ENCODE data around the gene AP5Z1.

Gene AP5Z1

GRCh38 chr7:4816419-4817080 is 41.1 kb downstream of the AP5Z1 start:
- no peak for DNase-seq (ENCODE audit: low read depth in 2 of 2)
- H3K4me3 ChIP-seq (replicated peaks in 1 of 2; ENCODE audit: low read depth in 2 of 2, low read length in 2 of 2): no peak overlapping the region
- TF ChIP-seq, protein P1, sequence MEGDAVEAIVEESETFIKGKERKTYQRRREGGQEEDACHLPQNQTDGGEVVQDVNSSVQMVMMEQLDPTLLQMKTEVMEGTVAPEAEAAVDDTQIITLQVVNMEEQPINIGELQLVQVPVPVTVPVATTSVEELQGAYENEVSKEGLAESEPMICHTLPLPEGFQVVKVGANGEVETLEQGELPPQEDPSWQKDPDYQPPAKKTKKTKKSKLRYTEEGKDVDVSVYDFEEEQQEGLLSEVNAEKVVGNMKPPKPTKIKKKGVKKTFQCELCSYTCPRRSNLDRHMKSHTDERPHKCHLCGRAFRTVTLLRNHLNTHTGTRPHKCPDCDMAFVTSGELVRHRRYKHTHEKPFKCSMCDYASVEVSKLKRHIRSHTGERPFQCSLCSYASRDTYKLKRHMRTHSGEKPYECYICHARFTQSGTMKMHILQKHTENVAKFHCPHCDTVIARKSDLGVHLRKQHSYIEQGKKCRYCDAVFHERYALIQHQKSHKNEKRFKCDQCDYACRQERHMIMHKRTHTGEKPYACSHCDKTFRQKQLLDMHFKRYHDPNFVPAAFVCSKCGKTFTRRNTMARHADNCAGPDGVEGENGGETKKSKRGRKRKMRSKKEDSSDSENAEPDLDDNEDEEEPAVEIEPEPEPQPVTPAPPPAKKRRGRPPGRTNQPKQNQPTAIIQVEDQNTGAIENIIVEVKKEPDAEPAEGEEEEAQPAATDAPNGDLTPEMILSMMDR (IDR thresholded peaks at IDR 0.05; ENCODE audit: low read depth, low read length): no peak

DNA sequence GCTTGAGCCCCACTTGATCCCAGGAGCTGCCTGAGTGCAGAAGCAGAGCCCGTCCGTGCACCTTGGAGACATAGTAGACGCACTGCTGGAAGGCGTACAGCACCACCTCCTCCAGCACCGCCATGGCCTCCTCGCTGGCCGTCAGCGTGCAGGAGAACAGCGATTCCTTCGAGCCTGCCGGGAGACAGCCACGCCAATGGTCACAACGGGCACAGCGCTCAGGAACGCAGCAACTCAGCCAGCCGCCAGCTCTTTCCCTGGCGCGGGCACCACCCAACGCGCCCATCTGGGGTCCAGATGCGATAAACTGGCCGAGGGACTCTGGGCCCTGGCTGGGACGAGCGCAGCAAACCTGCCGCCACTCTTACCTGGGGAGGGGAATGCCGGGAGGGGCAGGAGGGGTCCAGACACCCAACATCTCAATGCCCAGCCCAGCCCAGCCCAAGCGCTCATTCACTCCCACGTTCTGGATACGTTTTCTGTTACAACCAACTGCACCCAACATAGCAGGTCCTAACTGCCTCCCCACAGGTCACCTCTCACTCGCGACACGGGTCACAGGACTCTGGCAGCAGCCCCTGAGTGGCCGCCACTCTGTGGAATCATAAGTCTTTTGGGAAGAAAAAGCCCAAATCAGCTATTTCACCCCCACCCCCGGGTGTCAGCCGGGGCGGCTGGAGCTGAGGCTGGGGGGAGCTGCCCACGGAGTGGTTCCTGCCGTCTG is 41.9 kb downstream of the AP5Z1 start:
- no peak for DNase-seq (ENCODE audit: low read depth in 2 of 2)
- H3K4me3 ChIP-seq (replicated peaks in 1 of 2; ENCODE audit: low read depth in 2 of 2, low read length in 2 of 2): no peak overlapping the region
- TF ChIP-seq, protein P1 (IDR thresholded peaks at IDR 0.05; ENCODE audit: low read depth, low read length): no peak

DNA sequence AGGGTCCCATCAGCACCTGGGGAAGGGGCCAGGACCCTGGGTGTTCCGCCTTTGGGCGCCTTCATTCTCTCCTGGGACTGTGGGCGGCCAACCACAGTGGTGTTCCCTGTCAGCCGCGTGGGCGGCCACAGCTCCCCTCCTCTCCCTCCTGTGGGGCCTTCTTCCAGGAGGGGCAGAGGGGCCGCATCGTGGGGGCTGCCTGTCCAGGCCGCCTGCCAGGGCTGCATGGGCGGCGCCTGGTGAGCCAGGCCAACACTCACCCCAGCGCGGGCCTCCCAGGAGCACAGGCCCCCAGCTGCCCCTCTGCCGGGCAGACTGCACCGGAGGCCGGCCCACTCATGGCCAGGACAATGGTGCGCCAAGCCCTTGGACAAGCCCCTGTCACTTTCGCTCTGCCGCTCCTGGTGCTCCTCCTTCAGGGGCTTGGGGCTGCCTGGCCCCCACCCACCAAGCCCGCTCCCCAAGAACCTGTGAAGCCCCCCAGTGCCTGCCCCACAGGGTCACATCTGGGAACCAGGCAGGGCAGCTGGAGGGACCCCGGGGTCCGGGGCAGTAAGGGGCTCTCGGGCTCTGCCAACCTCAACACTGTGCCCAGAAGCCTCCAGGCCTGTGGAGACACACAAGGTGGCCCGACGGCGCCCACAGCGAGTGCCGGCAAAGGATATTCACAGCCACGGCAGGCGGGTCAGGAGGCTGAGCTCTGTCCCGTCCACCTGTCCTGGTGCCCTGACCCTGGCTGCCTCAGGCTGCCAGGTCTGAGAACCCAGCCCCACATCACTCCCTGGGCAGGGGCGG is 42.8 kb downstream of the AP5Z1 start:
- DNase-seq (ENCODE audit: low read depth in 2 of 2): no peak
- H3K4me3 ChIP-seq (replicated peaks in 1 of 2; ENCODE audit: low read depth in 2 of 2, low read length in 2 of 2): no peak overlapping the region
- TF ChIP-seq, protein P1 (IDR thresholded peaks at IDR 0.05; ENCODE audit: low read depth, low read length): no peak

- TF ChIP-seq, protein P1 (IDR thresholded peaks at IDR 0.05; ENCODE audit: low read depth, low read length): no peak
- H3K4me3 ChIP-seq (replicated peaks in 1 of 2; ENCODE audit: low read depth in 2 of 2, low read length in 2 of 2): no peak overlapping the region
- no peak for DNase-seq (ENCODE audit: low read depth in 2 of 2)
These were observed 44.4 kb downstream of the AP5Z1 start for GRCh38 chr7:4819560-4820404.

DNA sequence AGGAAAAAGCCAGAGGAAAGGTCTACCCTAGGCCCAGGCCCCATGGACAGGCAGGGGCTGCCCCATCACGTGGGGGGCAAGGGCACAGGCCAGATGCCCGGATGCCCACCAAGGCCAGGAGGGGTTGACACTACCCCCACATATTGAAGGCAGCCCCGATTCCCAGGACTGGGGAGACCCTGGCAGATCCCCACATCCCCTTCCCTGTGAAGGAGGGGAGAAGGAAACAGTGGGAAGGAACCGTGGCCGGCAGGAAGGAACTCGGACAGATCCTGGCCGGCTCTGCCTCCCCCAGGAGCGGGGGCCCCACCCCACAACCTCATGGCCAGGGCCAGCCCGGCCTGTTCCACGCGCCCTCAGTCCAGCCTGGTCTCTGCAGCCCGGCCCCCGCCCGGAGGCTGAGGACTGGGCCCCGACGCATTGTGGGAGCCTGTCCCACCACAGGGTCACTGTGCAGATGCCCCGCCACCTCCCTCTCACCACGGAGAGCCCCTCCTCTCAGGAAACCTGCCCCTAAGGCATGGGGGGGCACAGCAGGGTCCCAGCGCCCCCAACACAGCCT is 45.1 kb downstream of the AP5Z1 start:
- H3K4me3 ChIP-seq (replicated peaks in 1 of 2; ENCODE audit: low read depth in 2 of 2, low read length in 2 of 2): no peak overlapping the region
- TF ChIP-seq, protein P1 (IDR thresholded peaks at IDR 0.05; ENCODE audit: low read depth, low read length): no peak
- no peak for DNase-seq (ENCODE audit: low read depth in 2 of 2)

DNA sequence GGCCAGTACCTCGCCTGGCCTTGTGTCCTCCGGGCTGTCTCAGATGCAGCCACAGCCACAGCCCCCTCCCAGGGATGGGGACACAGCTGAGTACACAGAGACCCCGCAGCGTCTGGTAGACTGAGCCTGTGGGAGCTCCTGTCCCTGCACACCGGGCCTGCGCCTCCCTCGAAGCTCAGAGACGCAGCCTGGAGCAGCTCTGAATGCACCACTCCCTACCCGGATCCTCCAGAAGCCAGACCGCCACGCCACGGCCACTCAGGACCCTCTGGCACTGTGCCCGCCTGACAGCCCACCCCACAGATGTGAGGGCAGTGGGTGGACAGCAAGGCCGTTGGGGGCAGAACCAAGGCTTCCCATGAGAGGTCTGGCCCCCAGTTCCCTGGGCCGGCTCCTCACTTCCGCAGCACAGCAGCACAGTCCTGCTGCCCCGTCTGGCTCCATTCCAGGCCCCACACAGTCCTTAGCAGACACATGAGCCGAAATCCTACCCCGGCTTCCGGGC is 45.6 kb downstream of the AP5Z1 start:
- TF ChIP-seq, protein P1 (IDR thresholded peaks at IDR 0.05; ENCODE audit: low read depth, low read length): no peak
- H3K4me3 ChIP-seq (replicated peaks in 1 of 2; ENCODE audit: low read depth in 2 of 2, low read length in 2 of 2): no peak overlapping the region

More for the DNA sequence above, 45.6 kb downstream of the AP5Z1 start:
- no peak for DNase-seq (ENCODE audit: low read depth in 2 of 2)

Measured in cardiac fibroblast (primary cell).